MG63 (cell line): ENCODE measurements around the gene APBA2. TPM values are rescaled to one million over a fixed set of nuclear protein-coding genes. Genes with fewer than 3 reads are reported as not detected.

Experiments used
- DNase-seq: peaks from one replicate; pipeline ENCODE4 v3.0.0-alpha.2; 2020
- H3K27me3 ChIP-seq: fragments of 250-450 bp; sonication (Bioruptor Pico); 2 replicates; pipeline ENCODE4 v1.5.1; 2020; ENCODE audit warnings: mild to moderate bottlenecking, moderate library complexity
- H3K36me3 ChIP-seq: fragments of 250-450 bp; sonication (Bioruptor Pico); 2 replicates; pipeline ENCODE4 v1.5.1; 2020; ENCODE audit warnings: mild to moderate bottlenecking, moderate library complexity
- H3K4me3 ChIP-seq: fragments of 250-450 bp; sonication (Bioruptor Pico); 2 replicates; pipeline ENCODE4 v1.5.1; 2020; ENCODE audit warnings: mild to moderate bottlenecking, moderate library complexity
- H3K9me3 ChIP-seq: fragments of 250-450 bp; sonication (Bioruptor Pico); 2 replicates; pipeline ENCODE4 v1.5.1; 2020; ENCODE audit warnings: mild to moderate bottlenecking, moderate library complexity
- total RNA-seq: library from RNA; depleted of rRNA; stranded (reverse); fragments of >200 nt; shearing (Covaris generic); gene quantifications from 2 replicates; pipeline ENCODE4 v1.2.3, GENCODE V29; 2014; ENCODE audit warnings: low replicate concordance

The APBA2 gene
- total RNA-seq, 1 experiment from 2014 or later: 28.0 TPM

- no peaks in the 10 kb centered on the region for H3K36me3 ChIP-seq
- no peak for DNase-seq
- no peaks in the 10 kb centered on the region for H3K9me3 ChIP-seq
- no peak overlapping the region for H3K4me3 ChIP-seq
- no peaks in the 10 kb centered on the region for H3K27me3 ChIP-seq
These were observed 234.1 kb downstream of the APBA2 start for GRCh38 chr15:29119847-29120246.

- DNase-seq: no peak
- Histone ChIP-seq H3K9me3 (no peaks in the 10 kb centered on the region), H3K4me3 (no peak overlapping the region), H3K27me3 (no peaks in the 10 kb centered on the region), H3K36me3 (no peaks in the 10 kb centered on the region)
These were observed 235.0 kb downstream of the APBA2 start for GRCh38 chr15:29120593-29121368.

- no peak overlapping the region for H3K4me3 ChIP-seq
- H3K27me3 ChIP-seq: no peaks in the 10 kb centered on the region
- H3K36me3 ChIP-seq: no peaks in the 10 kb centered on the region
- H3K9me3 ChIP-seq: no peaks in the 10 kb centered on the region
- no peak for DNase-seq
These were observed 235.5 kb downstream of the APBA2 start for GRCh38 chr15:29121369-29121656.

- no peak for DNase-seq
- no peak overlapping the region for H3K4me3 ChIP-seq
These were observed 236.1 kb downstream of the APBA2 start for GRCh38 chr15:29121907-29122306.

GRCh38 chr15:29122506-29122905 lies 236.7 kb downstream of the APBA2 start:
- no peak overlapping the region for H3K4me3 ChIP-seq
- no peaks in the 10 kb centered on the region for H3K27me3 ChIP-seq
- no peak for DNase-seq
- no peaks in the 10 kb centered on the region for H3K9me3 ChIP-seq
- no peaks in the 10 kb centered on the region for H3K36me3 ChIP-seq

More at GRCh38 chr15:29121907-29122306, 236.1 kb downstream of the APBA2 start:
- no peaks in the 10 kb centered on the region for H3K9me3 ChIP-seq
- H3K36me3 ChIP-seq: no peaks in the 10 kb centered on the region
- no peaks in the 10 kb centered on the region for H3K27me3 ChIP-seq

GRCh38 chr15:29123171-29123570 lies 237.4 kb downstream of the APBA2 start:
- Histone ChIP-seq H3K27me3 (no peaks in the 10 kb centered on the region), H3K36me3 (no peaks in the 10 kb centered on the region), H3K9me3 (no peaks in the 10 kb centered on the region), H3K4me3 (no peak overlapping the region)
- no peak for DNase-seq

GRCh38 chr15:29123991-29124390 lies 238.2 kb downstream of the APBA2 start:
- Histone ChIP-seq H3K9me3 (no peaks in the 10 kb centered on the region), H3K36me3 (no peaks in the 10 kb centered on the region), H3K4me3 (no peak overlapping the region), H3K27me3 (no peaks in the 10 kb centered on the region)
- DNase-seq: no peak

- Histone ChIP-seq H3K36me3 (no peaks in the 10 kb centered on the region), H3K9me3 (no peaks in the 10 kb centered on the region), H3K4me3 (no peak overlapping the region), H3K27me3 (no peaks in the 10 kb centered on the region)
- DNase-seq: no peak
These were observed 239.0 kb downstream of the APBA2 start for GRCh38 chr15:29124581-29125381.

- Histone ChIP-seq H3K27me3 (no peaks in the 10 kb centered on the region), H3K4me3 (no peak overlapping the region), H3K9me3 (no peaks in the 10 kb centered on the region), H3K36me3 (no peaks in the 10 kb centered on the region)
- DNase-seq: no peak
These were observed 239.8 kb downstream of the APBA2 start for GRCh38 chr15:29125382-29126207.

GRCh38 chr15:29126208-29126536 lies 240.4 kb downstream of the APBA2 start:
- no peak for DNase-seq
- H3K9me3 ChIP-seq: no peaks in the 10 kb centered on the region
- no peaks in the 10 kb centered on the region for H3K36me3 ChIP-seq
- H3K4me3 ChIP-seq: no peak overlapping the region
- no peaks in the 10 kb centered on the region for H3K27me3 ChIP-seq

- H3K36me3 ChIP-seq: no peaks in the 10 kb centered on the region
- H3K27me3 ChIP-seq: no peaks in the 10 kb centered on the region
- no peak overlapping the region for H3K4me3 ChIP-seq
- H3K9me3 ChIP-seq: no peaks in the 10 kb centered on the region
- DNase-seq: no peak
These were observed 241.2 kb downstream of the APBA2 start for GRCh38 chr15:29126821-29127461.

- no peak for DNase-seq
- Histone ChIP-seq H3K9me3 (no peaks in the 10 kb centered on the region), H3K36me3 (no peaks in the 10 kb centered on the region), H3K27me3 (no peaks in the 10 kb centered on the region), H3K4me3 (no peak overlapping the region)
These were observed 242.0 kb downstream of the APBA2 start for GRCh38 chr15:29127506-29128430.

- Histone ChIP-seq H3K27me3 (no peaks in the 10 kb centered on the region), H3K4me3 (no peak overlapping the region), H3K36me3 (no peaks in the 10 kb centered on the region), H3K9me3 (no peaks in the 10 kb centered on the region)
- DNase-seq: no peak
These were observed 242.9 kb downstream of the APBA2 start for GRCh38 chr15:29128671-29129070.

GRCh38 chr15:29129221-29129620 lies 243.4 kb downstream of the APBA2 start:
- DNase-seq: no peak
- no peak overlapping the region for H3K4me3 ChIP-seq
- no peaks in the 10 kb centered on the region for H3K9me3 ChIP-seq

GRCh38 chr15:29129926-29130325 lies 244.2 kb downstream of the APBA2 start:
- Histone ChIP-seq H3K9me3 (no peaks in the 10 kb centered on the region), H3K27me3 (no peaks in the 10 kb centered on the region), H3K36me3 (no peaks in the 10 kb centered on the region), H3K4me3 (no peak overlapping the region)
- no peak for DNase-seq

More at GRCh38 chr15:29129221-29129620, 243.4 kb downstream of the APBA2 start:
- Histone ChIP-seq H3K27me3 (no peaks in the 10 kb centered on the region), H3K36me3 (no peaks in the 10 kb centered on the region)

GRCh38 chr15:29130476-29130875 lies 244.7 kb downstream of the APBA2 start:
- DNase-seq: no peak
- H3K36me3 ChIP-seq: no peaks in the 10 kb centered on the region

More at GRCh38 chr15:29130476-29130875, 244.7 kb downstream of the APBA2 start:
- Histone ChIP-seq H3K9me3 (no peaks in the 10 kb centered on the region), H3K4me3 (no peak overlapping the region), H3K27me3 (no peaks in the 10 kb centered on the region)
